C4-2B (cell line): ENCODE results near the gene SPRR2B.

Experiments used
- CTCF ChIP-seq: fragments of 450-650 bp; conservative IDR thresholded peaks from 2 replicates; pipeline ENCODE4 v1.5.1; 2017; ENCODE audit warnings: mild to moderate bottlenecking
- ZFX ChIP-seq: fragments of 450-650 bp; IDR thresholded peaks from 2 replicates; pipeline ENCODE4 v1.6.1; 2017

DNA sequence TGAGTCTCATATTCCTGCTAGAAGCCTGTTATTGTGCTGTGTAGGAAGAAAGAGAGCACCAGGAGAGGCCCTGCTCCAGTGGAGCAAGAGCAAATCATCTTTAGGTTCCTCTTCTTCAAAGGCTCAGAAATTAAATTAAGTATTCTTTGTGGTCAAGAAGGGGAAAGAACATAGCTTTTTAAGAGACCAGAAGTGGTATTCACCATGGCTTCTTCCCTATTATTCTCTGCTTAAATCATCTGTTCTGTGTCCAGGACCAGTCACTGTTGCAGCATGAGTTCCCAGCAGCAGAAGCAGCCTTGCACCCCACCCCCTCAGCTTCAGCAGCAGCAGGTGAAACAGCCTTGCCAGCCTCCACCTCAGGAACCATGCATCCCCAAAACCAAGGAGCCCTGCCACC lies 39.3 kb downstream of the SPRR2B start:
- TF ChIP-seq CTCF (no peak), ZFX (no peak)
